Ovary (tissue), 3 donors: ENCODE measurements around the gene WNT7B.

Experiments used
- CTCF ChIP-seq, 3 donors: fragments of 450-650 bp in 2 of 3; fragments of 200-600 bp in 1 of 3; IDR thresholded peaks; one replicate each; pipeline versions ENCODE4 v1.5.1 to v1.8.0; 2016 to 2022; ENCODE audit warnings: antibody characterized with exemption in 3 of 3, mild to moderate bottlenecking in 1 of 3
- EP300 ChIP-seq: sonication (generic); formaldehyde crosslinking; IDR thresholded peaks from one replicate; pipeline ENCODE4 v1.6.1; 2017; ENCODE audit warnings: antibody characterized with exemption
- POLR2A ChIP-seq: fragments of 450-650 bp; IDR thresholded peaks from one replicate; pipeline ENCODE4 v1.6.1; 2017; ENCODE audit warnings: antibody characterized with exemption, mild to moderate bottlenecking, moderate library complexity
- donor health status: DM: no; HTN: no; CAD: no.

DNA sequence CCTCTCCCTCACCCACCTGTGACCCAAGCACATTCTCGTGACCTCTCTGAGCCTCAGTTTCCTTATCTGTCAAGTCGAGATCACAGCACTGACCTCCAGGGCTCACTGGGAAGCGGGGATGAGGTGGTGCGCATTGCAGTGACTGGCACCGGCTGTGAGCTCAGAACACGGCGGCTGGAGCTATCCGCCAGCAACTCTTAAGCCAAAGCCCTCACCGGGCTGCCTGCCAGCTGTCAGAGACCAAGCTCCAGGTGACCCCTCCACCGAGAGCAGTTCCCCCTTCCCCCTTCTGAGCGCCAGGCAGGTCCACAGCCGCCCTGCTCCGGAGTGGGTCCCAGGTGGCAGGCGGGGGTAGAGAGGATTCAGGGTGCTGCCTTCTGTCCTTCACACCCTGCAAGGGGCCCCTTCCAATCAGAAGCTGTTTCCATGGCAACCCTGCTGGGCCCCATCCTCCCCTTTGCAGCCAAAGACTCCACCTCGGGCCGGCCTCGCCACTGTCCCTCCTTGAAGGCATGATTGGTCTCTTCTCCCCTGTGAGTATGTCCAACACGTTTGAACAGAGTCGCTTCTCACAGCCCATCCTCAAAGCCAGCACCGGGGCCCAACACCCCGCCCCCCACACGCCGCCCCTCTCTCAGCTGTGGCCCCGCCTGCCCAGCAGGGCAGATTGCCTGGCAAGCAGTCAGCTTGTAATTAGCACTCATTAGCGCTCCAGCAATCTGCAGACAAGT is 98.7 kb downstream of the WNT7B start:
- TF ChIP-seq POLR2A: no peak
- TF ChIP-seq CTCF (IDR thresholded peaks at IDR 0.05): no peak
- no peak for TF ChIP-seq EP300
